ENCODE results near the gene KDELR1. TPM values are rescaled to one million over a fixed set of nuclear protein-coding genes. Genes with fewer than 3 reads are reported as not detected.

Gene KDELR1
- total RNA-seq, 2 experiments from 2014 or later: 69.5 to 78.8 TPM

GRCh38 chr19:48341515-48342413, 49.6 kb downstream of the KDELR1 start:
- ChIA-PET POLR2A (no interaction called here), CTCF (interaction anchor here (0.9 to 1.4 kb wide), 3 partner anchors 9 to 105 kb away, joined by 3 to 4 read pairs (median 4); no protein-coding TSS in a partner anchor)
- Mint-ChIP-seq H3K4me1 (no peaks in the 10 kb centered on the region), H3K27me3 (no peaks in the 10 kb centered on the region), H3K36me3 (ENCODE audit: low read depth) (no peaks in the 10 kb centered on the region), H3K9me3 (ENCODE audit: low read depth) (no peaks in the 10 kb centered on the region), H3K27ac (no peak overlapping the region), H3K4me3 (no peak overlapping the region)
- DNase-seq (no peak), ATAC-seq (no peak)
- intact Hi-C loops (cut with DNase I, micrococcal nuclease): no loop called here

GRCh38 chr19:48340995-48341394, 50.4 kb downstream of the KDELR1 start:
- CTCF ChIA-PET: interaction anchor here (0.9 to 1.7 kb wide), 5 partner anchors 8 to 105 kb away, joined by 3 to 4 read pairs (median 4); no protein-coding TSS in a partner anchor
- DNase-seq (no peak), ATAC-seq (no peak)
- intact Hi-C loops (cut with DNase I, micrococcal nuclease): no loop called here
- Mint-ChIP-seq H3K36me3 (ENCODE audit: low read depth) (no peaks in the 10 kb centered on the region), H3K4me1 (no peaks in the 10 kb centered on the region), H3K27me3 (no peaks in the 10 kb centered on the region), H3K9me3 (ENCODE audit: low read depth) (no peaks in the 10 kb centered on the region), H3K4me3 (no peak overlapping the region), H3K27ac (no peak overlapping the region)
- POLR2A ChIA-PET: no interaction called here

GRCh38 chr19:48338802-48339503, 52.4 kb downstream of the KDELR1 start:
- no peak for ATAC-seq
- Mint-ChIP-seq H3K27ac (no peak overlapping the region), H3K9me3 (ENCODE audit: low read depth) (no peaks in the 10 kb centered on the region), H3K36me3 (ENCODE audit: low read depth) (no peaks in the 10 kb centered on the region), H3K27me3 (no peaks in the 10 kb centered on the region), H3K4me1 (peaks cover 8% of the 10 kb centered on the region), H3K4me3 (no peak overlapping the region)
- intact Hi-C loops (cut with DNase I, micrococcal nuclease): no loop called here
- ChIA-PET POLR2A (no interaction called here), CTCF (interaction anchor here (1.1 kb wide), 1 partner anchor 12 kb away, joined by 4 read pairs; no protein-coding TSS in a partner anchor)
- no peak for DNase-seq

- H3K4me3 Mint-ChIP-seq: no peak overlapping the region
- H3K36me3 Mint-ChIP-seq (ENCODE audit: low read depth): no peaks in the 10 kb centered on the region
- intact Hi-C loops (cut with DNase I, micrococcal nuclease): no loop called here
- CTCF ChIA-PET: interaction anchor here (0.5 to 1.1 kb wide), 2 partner anchors 12 to 1915 kb away, joined by 3 to 4 read pairs; no protein-coding TSS in a partner anchor
- no peak for ATAC-seq
- H3K9me3 Mint-ChIP-seq (ENCODE audit: low read depth): no peaks in the 10 kb centered on the region
- H3K27ac Mint-ChIP-seq: no peak overlapping the region
- H3K27me3 Mint-ChIP-seq: no peaks in the 10 kb centered on the region
- peaks cover 12% of the 10 kb centered on the region for H3K4me1 Mint-ChIP-seq
- DNase-seq: no peak
- POLR2A ChIA-PET: no interaction called here
Measured at GRCh38 chr19:48338253-48338755, 53.0 kb downstream of the KDELR1 start.

GRCh38 chr19:48333467-48334384, 57.6 kb downstream of the KDELR1 start:
- Mint-ChIP-seq H3K4me3 (peak overlapping the region; percentile 97), H3K9me3 (ENCODE audit: low read depth) (no peaks in the 10 kb centered on the region), H3K27ac (peak overlapping the region; percentile 98), H3K27me3 (no peaks in the 10 kb centered on the region), H3K4me1 (peaks cover 49% of the 10 kb centered on the region), H3K36me3 (ENCODE audit: low read depth) (peaks cover 25% of the 10 kb centered on the region)
- peak; percentile 97 for DNase-seq
- intact Hi-C loops (cut with DNase I, micrococcal nuclease): loop anchor here (1.0 to 5.0 kb wide), 17 partner anchors 12 to 1077 kb away; partner anchors contain the start of genes CARD8 (in 1 of the 2), CCDC9 (in 1 of the 2), CYTH2 (in 1 of the 2) and GRWD1 (in 1 of the 2)
- ChIA-PET CTCF (interaction anchor here (0.6 to 3.6 kb wide), 22 partner anchors 10 to 250 kb away, joined by 3 to 55 read pairs (median 4); partner anchors contain the start of genes CARD8, EMP3, KDELR1 and SYNGR4), POLR2A (interaction anchor here (0.6 to 2.9 kb wide), 11 partner anchors 8 to 626 kb away, joined by 3 to 23 read pairs (median 4); partner anchors contain the start of genes EMP3, SYNGR4 and TMEM143)
- ATAC-seq: peak; percentile 72

- H3K4me3 Mint-ChIP-seq: peak overlapping the region; percentile 97
- H3K4me1 Mint-ChIP-seq: peaks cover 55% of the 10 kb centered on the region
- DNase-seq: peak; percentile 97
- intact Hi-C loops (cut with DNase I, micrococcal nuclease): loop anchor here (1.0 to 5.0 kb wide), 14 partner anchors 12 to 1076 kb away; partner anchors contain the start of genes CARD8 (in 1 of the 2), CCDC9 (in 1 of the 2), CYTH2 (in 1 of the 2) and LIG1 (in 1 of the 2)
- peak; percentile 78 for ATAC-seq
- H3K36me3 Mint-ChIP-seq (ENCODE audit: low read depth): peaks cover 29% of the 10 kb centered on the region
- H3K9me3 Mint-ChIP-seq (ENCODE audit: low read depth): no peaks in the 10 kb centered on the region
- ChIA-PET POLR2A (interaction anchor here (0.8 to 2.9 kb wide), 7 partner anchors 8 to 129 kb away, joined by 3 to 23 read pairs (median 6); partner anchors contain the start of genes EMP3, SYNGR4 and TMEM143), CTCF (interaction anchor here (0.6 to 3.6 kb wide), 17 partner anchors 8 to 1125 kb away, joined by 3 to 55 read pairs (median 4); partner anchors contain the start of genes CARD8, EMP3, KDELR1 and SYNGR4)
- H3K27me3 Mint-ChIP-seq: no peaks in the 10 kb centered on the region
- H3K27ac Mint-ChIP-seq: peak overlapping the region; percentile 98
Measured at GRCh38 chr19:48332662-48333466, 58.5 kb downstream of the KDELR1 start.

Other genes with a start within 250 kb of the KDELR1 start
- 100 to 1,000 TPM; 193 to 194 TPM for gene LIG1, start 221.2 kb downstream of the KDELR1 start, total RNA-seq
- gene ZSWIM9, start 220.9 kb downstream of the KDELR1 start, total RNA-seq: 10 to 100 TPM in 1 of 2 experiments, 1 to 10 TPM in 1; 7.4 to 10.9 TPM
- gene CARD8, start 135.6 kb downstream of the KDELR1 start, total RNA-seq: 100 to 1,000 TPM; 109 to 118 TPM
- under 1 TPM in 1 of 2 experiments, not detected in 1; 0.12 TPM for gene ZNF114, start 121.5 kb downstream of the KDELR1 start, total RNA-seq
- gene EMP3, start 66.0 kb downstream of the KDELR1 start, total RNA-seq: 100 to 1,000 TPM; 166 to 195 TPM
- gene TMEM143, start 27.6 kb downstream of the KDELR1 start, total RNA-seq: 10 to 100 TPM; 18.9 to 21.5 TPM
- under 1 TPM in 1 of 2 experiments, not detected in 1; 0.25 TPM for gene SYNGR4, start 27.2 kb downstream of the KDELR1 start, total RNA-seq
- under 1 TPM; 0.11 to 0.14 TPM for gene GRIN2D, start 2.1 kb upstream of the KDELR1 start, total RNA-seq
- gene GRWD1, start 54.4 kb upstream of the KDELR1 start, total RNA-seq: 10 to 100 TPM; 43.4 to 51.3 TPM
- gene KCNJ14, start 64.0 kb upstream of the KDELR1 start, total RNA-seq: 1 to 10 TPM in 1 of 2 experiments, under 1 TPM in 1; 0.86 to 1.1 TPM
- gene CYTH2, start 77.8 kb upstream of the KDELR1 start, total RNA-seq: 10 to 100 TPM; 22.5 to 24.2 TPM
- gene LMTK3, start 120.3 kb upstream of the KDELR1 start, total RNA-seq: 1 to 10 TPM; 3.9 to 4.5 TPM
- gene SULT2B1, start 160.6 kb upstream of the KDELR1 start, total RNA-seq: not detected
- not detected for gene SPACA4, start 215.2 kb upstream of the KDELR1 start, total RNA-seq
- gene FAM83E, start 223.5 kb upstream of the KDELR1 start, total RNA-seq: 1 to 10 TPM; 1.5 to 4.1 TPM
- 1,000 to 10,000 TPM; 2,026 to 2,191 TPM for gene RPL18, start 227.6 kb upstream of the KDELR1 start, total RNA-seq
- gene SPHK2, start 228.0 kb upstream of the KDELR1 start, total RNA-seq: 10 to 100 TPM; 27.0 TPM
- gene DBP, start 245.8 kb upstream of the KDELR1 start, total RNA-seq: 10 to 100 TPM in 1 of 2 experiments, 1 to 10 TPM in 1; 8.3 to 12.4 TPM